ENCODE results near the gene MT1M.

Gene MT1M

DNA sequence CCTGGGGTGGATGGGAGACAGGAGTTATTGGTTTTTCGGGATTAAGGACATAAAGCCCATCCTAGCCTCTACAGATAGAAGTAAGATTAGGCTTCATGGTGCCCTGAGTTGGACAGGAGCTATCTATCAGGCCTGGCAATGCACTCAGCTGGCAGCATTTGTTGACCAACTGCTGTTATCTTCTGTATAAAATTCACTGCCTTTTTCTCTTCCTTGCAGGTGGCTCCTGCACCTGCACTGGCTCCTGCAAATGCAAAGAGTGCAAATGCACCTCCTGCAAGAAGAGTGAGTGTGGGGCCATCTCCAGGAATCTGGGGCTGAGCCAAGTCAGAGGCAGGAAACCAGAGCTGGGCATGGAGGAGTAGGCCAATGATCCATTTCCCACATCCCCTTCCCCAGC, 6.6 kb downstream of the MT1M start:
- Mint-ChIP-seq H3K36me3 (ENCODE audit: insufficient read depth) (no peaks in the 10 kb centered on the region), H3K4me3 (no peak overlapping the region), H3K9me3 (no peaks in the 10 kb centered on the region), H3K27me3 (peaks cover 68 to 72% of the 10 kb centered on the region in 2 donors), H3K27ac (no peak overlapping the region), H3K4me1 (ENCODE audit: low read depth in 2 of 2) (peaks cover 27 to 31% of the 10 kb centered on the region in 2 donors)
- DNase-seq (no peak), ATAC-seq (replicated peaks) (no peak)

DNA sequence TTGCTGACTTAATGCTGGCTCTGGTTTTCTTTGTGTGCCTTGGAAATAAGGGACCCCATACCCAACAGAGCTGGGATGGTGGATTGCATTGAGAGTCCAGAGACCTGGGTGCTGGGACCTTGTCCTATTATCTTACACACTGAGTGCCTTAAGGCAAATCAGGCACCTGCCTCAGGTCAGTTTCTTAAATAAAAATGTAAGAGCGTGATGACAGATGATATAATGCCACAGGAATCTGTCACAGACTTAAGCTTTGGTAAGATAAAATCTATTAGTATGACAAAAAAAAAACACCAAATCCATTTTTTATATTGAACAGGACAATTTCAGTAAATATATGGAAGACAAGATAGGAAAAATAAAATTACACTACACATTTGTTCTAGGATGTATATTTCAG, 7.6 kb downstream of the MT1M start:
- Mint-ChIP-seq H3K4me3 (no peak overlapping the region), H3K27me3 (peaks cover 57 to 61% of the 10 kb centered on the region in 2 donors), H3K27ac (no peak overlapping the region), H3K36me3 (ENCODE audit: insufficient read depth) (no peaks in the 10 kb centered on the region), H3K9me3 (no peaks in the 10 kb centered on the region), H3K4me1 (ENCODE audit: low read depth in 2 of 2) (peaks cover 24 to 29% of the 10 kb centered on the region in 2 donors)
- DNase-seq = no peak
- no peak for ATAC-seq (replicated peaks)

DNA sequence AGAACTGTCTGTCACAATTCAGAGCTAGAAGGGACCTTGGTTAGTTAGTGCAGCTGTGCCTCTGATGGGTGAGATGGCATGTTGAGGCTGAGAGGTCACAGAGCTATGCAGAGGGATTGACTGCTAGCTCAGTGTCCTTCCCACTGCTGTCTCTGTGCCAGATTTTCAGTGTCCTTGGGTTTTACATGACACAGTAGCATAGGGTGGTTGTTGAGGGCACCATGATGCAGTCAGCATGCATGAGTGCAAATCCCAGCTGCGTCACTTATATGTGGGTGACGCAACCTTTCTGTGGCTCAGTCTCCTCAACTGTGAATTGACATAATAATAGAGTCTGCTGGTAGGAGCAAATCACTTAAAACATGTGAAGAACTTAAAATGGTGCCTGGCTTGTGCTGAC, 8.7 kb downstream of the MT1M start:
- DNase-seq = no peak
- no peaks in the 10 kb centered on the region for H3K36me3 Mint-ChIP-seq (ENCODE audit: insufficient read depth)
- H3K27ac Mint-ChIP-seq = no peak overlapping the region
- ATAC-seq (replicated peaks) = no peak
- H3K4me1 Mint-ChIP-seq (ENCODE audit: low read depth in 2 of 2) = peaks cover 23 to 26% of the 10 kb centered on the region in 2 donors
- no peak overlapping the region for H3K4me3 Mint-ChIP-seq
- no peaks in the 10 kb centered on the region for H3K9me3 Mint-ChIP-seq
- peaks cover 50 to 51% of the 10 kb centered on the region in 2 donors for H3K27me3 Mint-ChIP-seq

- DNase-seq (peak; percentile 73 to 76 (median 74)), ATAC-seq (replicated peaks) (peak; percentile 100)
- no peaks in the 10 kb centered on the region for H3K9me3 Mint-ChIP-seq
- H3K36me3 Mint-ChIP-seq (ENCODE audit: insufficient read depth) = no peaks in the 10 kb centered on the region
- peaks cover 29 to 41% of the 10 kb centered on the region in 2 donors for H3K27me3 Mint-ChIP-seq
- H3K4me3 Mint-ChIP-seq = peak overlapping the region; percentile 75
- peaks cover 17% of the 10 kb centered on the region in 2 donors for H3K4me1 Mint-ChIP-seq (ENCODE audit: low read depth in 2 of 2)
- H3K27ac Mint-ChIP-seq = peak overlapping the region in 1 of 2 donors; percentile 81
Observed at GRCh38 chr16:56643080-56643778, 10.8 kb downstream of the MT1M start.

GRCh38 chr16:56643833-56644232, 11.4 kb downstream of the MT1M start:
- Mint-ChIP-seq H3K9me3 (no peaks in the 10 kb centered on the region), H3K36me3 (ENCODE audit: insufficient read depth) (no peaks in the 10 kb centered on the region), H3K4me3 (peak overlapping the region; percentile 75), H3K4me1 (ENCODE audit: low read depth in 2 of 2) (peaks cover 17% of the 10 kb centered on the region in 2 donors), H3K27ac (peak overlapping the region in 1 of 2 donors; percentile 81), H3K27me3 (peaks cover 23 to 41% of the 10 kb centered on the region in 2 donors)
- DNase-seq (no peak), ATAC-seq (replicated peaks) (no peak)

DNA sequence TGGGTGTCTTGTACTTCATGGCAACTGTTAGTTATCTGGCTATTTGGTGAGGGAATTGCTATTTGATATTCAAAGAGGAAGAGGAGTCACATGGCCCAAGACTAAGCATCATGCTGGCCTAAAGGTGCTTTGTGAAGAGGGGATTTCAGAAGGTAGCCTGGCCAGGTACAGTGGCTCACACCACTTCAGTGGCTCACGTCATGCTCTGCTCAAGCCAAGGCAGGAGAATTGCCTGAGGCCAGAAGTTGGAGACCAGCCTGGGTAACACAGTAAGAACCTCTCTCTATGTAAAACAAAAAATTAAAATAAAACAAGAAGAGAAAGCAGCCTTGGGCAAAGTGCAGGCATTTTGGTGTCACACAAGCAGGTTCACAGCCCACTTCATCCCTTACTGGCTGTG, 12.9 kb downstream of the MT1M start:
- Mint-ChIP-seq H3K4me1 (ENCODE audit: low read depth in 2 of 2) (peaks cover 17% of the 10 kb centered on the region in 2 donors), H3K27ac (peak overlapping the region in 1 of 2 donors; percentile 25), H3K4me3 (no peak overlapping the region), H3K36me3 (ENCODE audit: insufficient read depth) (no peaks in the 10 kb centered on the region), H3K9me3 (no peaks in the 10 kb centered on the region), H3K27me3 (peaks cover 9 to 36% of the 10 kb centered on the region in 2 donors)
- DNase-seq = no peak
- no peak for ATAC-seq (replicated peaks)

GRCh38 chr16:56645838-56646237, 13.4 kb downstream of the MT1M start:
- ATAC-seq (replicated peaks) (no peak), DNase-seq (no peak)
- H3K9me3 Mint-ChIP-seq = no peaks in the 10 kb centered on the region
- H3K27ac Mint-ChIP-seq = no peak overlapping the region
- H3K4me1 Mint-ChIP-seq (ENCODE audit: low read depth in 2 of 2) = peaks cover 17% of the 10 kb centered on the region in 2 donors
- no peaks in the 10 kb centered on the region for H3K36me3 Mint-ChIP-seq (ENCODE audit: insufficient read depth)
- no peak overlapping the region for H3K4me3 Mint-ChIP-seq
- H3K27me3 Mint-ChIP-seq = peaks cover 3 to 36% of the 10 kb centered on the region in 2 donors

- peaks cover 0 to 52% of the 10 kb centered on the region in 2 donors for H3K27me3 Mint-ChIP-seq
- ATAC-seq (replicated peaks) (no peak), DNase-seq (no peak)
- no peak overlapping the region for H3K4me3 Mint-ChIP-seq
- H3K9me3 Mint-ChIP-seq = no peaks in the 10 kb centered on the region
- no peak overlapping the region for H3K27ac Mint-ChIP-seq
- H3K4me1 Mint-ChIP-seq (ENCODE audit: low read depth in 2 of 2) = peaks cover 13% of the 10 kb centered on the region in 2 donors
- H3K36me3 Mint-ChIP-seq (ENCODE audit: insufficient read depth) = no peaks in the 10 kb centered on the region
Observed at GRCh38 chr16:56647641-56648431, 15.4 kb downstream of the MT1M start.

- Mint-ChIP-seq H3K27ac (no peak overlapping the region), H3K36me3 (ENCODE audit: insufficient read depth) (no peaks in the 10 kb centered on the region)
Observed at GRCh38 chr16:56649271-56649670, 16.8 kb downstream of the MT1M start.

GRCh38 chr16:56649820-56650219, 17.4 kb downstream of the MT1M start:
- ATAC-seq (replicated peaks) (no peak), DNase-seq (no peak)
- H3K4me3 Mint-ChIP-seq = no peak overlapping the region
- H3K9me3 Mint-ChIP-seq = no peaks in the 10 kb centered on the region
- H3K27me3 Mint-ChIP-seq = peaks cover 0 to 58% of the 10 kb centered on the region in 2 donors
- H3K36me3 Mint-ChIP-seq (ENCODE audit: insufficient read depth) = no peaks in the 10 kb centered on the region
- H3K27ac Mint-ChIP-seq = no peak overlapping the region
- no peaks in the 10 kb centered on the region for H3K4me1 Mint-ChIP-seq (ENCODE audit: low read depth in 2 of 2)

More at GRCh38 chr16:56649271-56649670, 16.8 kb downstream of the MT1M start:
- Mint-ChIP-seq H3K27me3 (peaks cover 0 to 58% of the 10 kb centered on the region in 2 donors), H3K4me3 (no peak overlapping the region), H3K4me1 (ENCODE audit: low read depth in 2 of 2) (peaks cover under 1% of the 10 kb centered on the region in 2 donors), H3K9me3 (no peaks in the 10 kb centered on the region)
- ATAC-seq (replicated peaks) = no peak
- no peak for DNase-seq

- Mint-ChIP-seq H3K27me3 (peaks cover 0 to 58% of the 10 kb centered on the region in 2 donors), H3K4me3 (no peak within 1 kb of the TSS), H3K27ac (no peak within 1 kb of the TSS), H3K9me3 (no peaks in the 10 kb centered on the region), H3K4me1 (ENCODE audit: low read depth in 2 of 2) (no peaks in the 10 kb centered on the region), H3K36me3 (ENCODE audit: insufficient read depth) (no peaks in the 10 kb centered on the region)
- ATAC-seq (replicated peaks) (no peak), DNase-seq (no peak)
Observed at GRCh38 chr16:56651586-56651985, 19.1 kb downstream of the MT1M start, which contains the start of gene MT1B. Gene MT1B, plus strand, starts transcription at chr16:56651886. Its CDS starts 68 bp downstream, at chr16:56651954.

DNA sequence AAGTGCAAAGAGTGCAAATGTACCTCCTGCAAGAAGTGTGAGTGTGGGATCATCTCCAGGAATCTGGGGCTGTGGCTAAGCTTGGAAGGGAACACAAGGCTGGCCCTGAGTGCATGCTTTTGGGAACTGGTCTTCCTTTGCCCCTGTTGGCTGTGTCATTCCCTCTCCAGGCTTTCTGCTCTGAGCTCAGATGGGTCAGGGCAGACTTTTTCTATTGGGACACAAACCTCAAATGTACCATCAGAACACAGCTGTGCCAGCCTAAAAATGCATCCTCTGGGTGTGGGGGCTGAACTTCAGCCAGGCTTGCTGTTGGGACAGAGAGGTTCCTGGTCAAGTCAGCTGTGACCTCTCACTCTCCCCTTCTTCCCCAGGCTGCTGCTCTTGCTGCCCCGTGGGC, 20.1 kb downstream of the MT1M start:
- DNase-seq (no peak), ATAC-seq (replicated peaks) (no peak)
- H3K27me3 Mint-ChIP-seq = peaks cover 0 to 50% of the 10 kb centered on the region in 2 donors
- no peak overlapping the region for H3K4me3 Mint-ChIP-seq
- no peak overlapping the region for H3K27ac Mint-ChIP-seq
- H3K4me1 Mint-ChIP-seq (ENCODE audit: low read depth in 2 of 2) = peaks cover 0 to 4% of the 10 kb centered on the region in 2 donors
- no peaks in the 10 kb centered on the region for H3K9me3 Mint-ChIP-seq
- peaks cover 6% of the 10 kb centered on the region for H3K36me3 Mint-ChIP-seq (ENCODE audit: insufficient read depth)

GRCh38 chr16:56653218-56653617, 20.8 kb downstream of the MT1M start:
- H3K4me1 Mint-ChIP-seq (ENCODE audit: low read depth in 2 of 2) = peaks cover 5 to 8% of the 10 kb centered on the region in 2 donors
- ATAC-seq (replicated peaks) (no peak), DNase-seq (no peak)
- H3K27ac Mint-ChIP-seq = no peak overlapping the region
- H3K4me3 Mint-ChIP-seq = no peak overlapping the region
- peaks cover 0 to 46% of the 10 kb centered on the region in 2 donors for H3K27me3 Mint-ChIP-seq
- peaks cover 9% of the 10 kb centered on the region for H3K36me3 Mint-ChIP-seq (ENCODE audit: insufficient read depth)
- H3K9me3 Mint-ChIP-seq = no peaks in the 10 kb centered on the region
